SK-N-MC (cell line): ENCODE data around the gene PLXNC1.

Experiments used
- EZH2 ChIP-seq: fragments of 200-600 bp; sonication (generic); IDR thresholded peaks from one replicate; pipeline ENCODE4 v1.6.1; 2017; ENCODE audit warnings: antibody characterized with exemption
- FOXP2 ChIP-seq: optimal IDR thresholded peaks from 2 replicates; pipeline ENCODE3; 2011; ENCODE audit warnings: mild to moderate bottlenecking, moderate library complexity; ENCODE audit not compliant: insufficient read depth; ENCODE audit errors: extremely low read length, control extremely low read depth
- POLR2AphosphoS5 ChIP-seq: IDR thresholded peaks from 2 replicates; pipeline ENCODE4 v1.6.1; 2012; ENCODE audit warnings: mild to moderate bottlenecking, low read depth, low read length, borderline replicate concordance

- TF ChIP-seq EZH2 = no peak
- no peak for TF ChIP-seq POLR2AphosphoS5
- TF ChIP-seq FOXP2 = no peak
Observed at GRCh38 chr12:94247246-94247645, 98.9 kb downstream of the PLXNC1 start.
